H1 (cell line): Measurements from ENCODE around the gene TEX2. TPM values are rescaled to one million over a fixed set of nuclear protein-coding genes. Genes with fewer than 3 reads are reported as not detected.

ENCODE experiments used
- CTCF ChIA-PET: fragments of 300-600 bp; sonication (Branson Sonifier 250); formaldehyde crosslinking; loops from one replicate; lab custom pipeline; 2021; ENCODE audit not compliant: partially characterized antibody; lab: Charles Lee
- POLR2A ChIA-PET: fragments of 300-600 bp; sonication (Branson Sonifier 250); formaldehyde crosslinking; loops from one replicate; lab custom pipeline; 2021; ENCODE audit warnings: inconsistent platforms; ENCODE audit not compliant: partially characterized antibody; lab: Charles Lee
- DNase-seq, 2 experiments: peaks; one replicate each; pipeline versions ENCODE4 v3.0.0 to v3.0.0-alpha.2; 2010 to 2022; ENCODE audit warnings: low spot score in 2 of 2, low read depth in 1 of 2, mixed read lengths in 1 of 2
- FAIRE-seq: peaks from 2 replicates; lab custom pipeline; 2011; peaks lifted over from hg19 to GRCh38; lab: Jason Lieb, UNC
- H2AFZ ChIP-seq: 2 replicates; pipeline ENCODE4 v1.8.1; 2012; ENCODE audit warnings: low read length, inconsistent platforms
- H2AK5ac ChIP-seq: 2 replicates; pipeline ENCODE4 v1.6.1; 2013; ENCODE audit warnings: low read depth, low read length
- H2BK120ac ChIP-seq: replicated peaks from 2 replicates; pipeline ENCODE3; 2013; ENCODE audit warnings: low read depth, low read length, inconsistent platforms
- H2BK12ac ChIP-seq: 2 replicates; pipeline ENCODE4 v1.6.1; 2013; ENCODE audit warnings: low read depth, low read length
- H2BK15ac ChIP-seq: 2 replicates; pipeline ENCODE4 v1.6.1; 2013; ENCODE audit warnings: low read length
- H2BK20ac ChIP-seq: 2 replicates; pipeline ENCODE4 v1.6.1; 2013; ENCODE audit warnings: low read length
- H2BK5ac ChIP-seq: 2 replicates; pipeline ENCODE4 v1.6.1; 2013; ENCODE audit warnings: low read depth, low read length
- H3K14ac ChIP-seq: 2 replicates; pipeline ENCODE4 v1.6.1; 2013; ENCODE audit warnings: inconsistent platforms; ENCODE audit not compliant: insufficient read length
- H3K18ac ChIP-seq: 2 replicates; pipeline ENCODE4 v1.6.1; 2013; ENCODE audit warnings: low read length; ENCODE audit errors: extremely low read depth
- H3K23ac ChIP-seq: 2 replicates; pipeline ENCODE4 v1.6.1; 2013; ENCODE audit warnings: inconsistent platforms; ENCODE audit not compliant: insufficient read length
- H3K23me2 ChIP-seq: 2 replicates; pipeline ENCODE4 v1.6.1; 2013; ENCODE audit warnings: low read depth, low read length
- H3K27ac ChIP-seq: 2 replicates; pipeline ENCODE4 v1.6.1; 2011; ENCODE audit warnings: low read depth, low read length, inconsistent platforms
- H3K27me3 ChIP-seq, 4 experiments: replicated peaks in 1 of 4; 1 replicate in 1 of 4; 2 replicates in 3 of 4; pipeline versions ENCODE4 v1.6.1 to v1.8.1; 2011 to 2013; ENCODE audit warnings: low read length in 3 of 4, mild to moderate bottlenecking in 3 of 4, inconsistent platforms in 2 of 4, mixed read lengths in 2 of 4, moderate library complexity in 1 of 4; ENCODE audit not compliant: control insufficient read depth in 3 of 4, insufficient read depth in 3 of 4; ENCODE audit errors: extremely low read depth in 1 of 4
- H3K36me3 ChIP-seq, 4 experiments: 2 replicates each; pipeline versions ENCODE4 v1.6.1 to v1.8.1; 2011 to 2013; ENCODE audit warnings: mild to moderate bottlenecking in 4 of 4, low read length in 3 of 4, moderate library complexity in 2 of 4, control low read depth in 1 of 4, inconsistent platforms in 1 of 4; ENCODE audit not compliant: insufficient read depth in 4 of 4, control insufficient read depth in 2 of 4
- H3K4ac ChIP-seq: replicated peaks from 2 replicates; pipeline ENCODE3; 2013; ENCODE audit warnings: low read length, low read depth, mixed read lengths, inconsistent platforms; ENCODE audit not compliant: insufficient read length
- H3K4me1 ChIP-seq, 4 experiments: replicated peaks in 1 of 4; 1 replicate in 1 of 4; 2 replicates in 3 of 4; pipeline versions ENCODE4 v1.6.1 to v1.8.1; 2011 to 2013; ENCODE audit warnings: low read length in 3 of 4, inconsistent platforms in 2 of 4, mixed read lengths in 1 of 4; ENCODE audit not compliant: insufficient read depth in 4 of 4, control insufficient read depth in 3 of 4
- H3K4me2 ChIP-seq, 2 experiments: 2 replicates each; pipeline versions ENCODE4 v1.6.1 to v1.8.1; 2011 to 2013; ENCODE audit warnings: low read depth in 2 of 2, low read length in 2 of 2, control low read depth in 1 of 2, inconsistent platforms in 1 of 2, mild to moderate bottlenecking in 1 of 2; ENCODE audit not compliant: insufficient read depth in 1 of 2
- H3K4me3 ChIP-seq, 4 experiments: fragments of 200-600, 300-600 bp in 1 of 4; sonication (generic), shearing (Covaris generic), sonication (Bioruptor Twin) in 1 of 4; 2 replicates each; pipeline versions ENCODE4 v1.5.1 to v1.8.1; 2011 to 2016; ENCODE audit warnings: low read length in 4 of 4, low read depth in 3 of 4, control low read depth in 2 of 4, inconsistent platforms in 2 of 4, mild to moderate bottlenecking in 2 of 4, mixed read lengths in 1 of 4, moderate library complexity in 1 of 4; ENCODE audit not compliant: insufficient read depth in 2 of 4; ENCODE audit errors: extremely low read depth in 1 of 4
- H3K56ac ChIP-seq: replicated peaks from 2 replicates; pipeline ENCODE3; 2013; ENCODE audit warnings: low read depth, mild to moderate bottlenecking, mixed read lengths, low read length, inconsistent platforms; ENCODE audit not compliant: insufficient read length
- H3K79me1 ChIP-seq: 2 replicates; pipeline ENCODE4 v1.6.1; 2013; ENCODE audit warnings: low read depth, low read length, control low read depth
- H3K79me2 ChIP-seq, 2 experiments: 2 replicates each; pipeline versions ENCODE4 v1.6.1 to v1.8.1; 2012 to 2013; ENCODE audit warnings: low read length in 2 of 2, mild to moderate bottlenecking in 2 of 2, inconsistent platforms in 1 of 2; ENCODE audit not compliant: insufficient read depth in 2 of 2, control insufficient read depth in 1 of 2
- H3K9ac ChIP-seq, 4 experiments: replicated peaks in 1 of 4; 1 replicate in 1 of 4; 2 replicates in 3 of 4; pipeline versions ENCODE4 v1.6.1 to v1.8.1; 2011 to 2013; ENCODE audit warnings: low read depth in 3 of 4, low read length in 3 of 4, control low read depth in 2 of 4, mild to moderate bottlenecking in 2 of 4, moderate library complexity in 2 of 4, inconsistent platforms in 1 of 4; ENCODE audit errors: extremely low read depth in 1 of 4
- H3K9me3 ChIP-seq, 2 experiments: 2 replicates each; pipeline versions ENCODE4 v1.6.1 to v1.8.1; 2012 to 2013; ENCODE audit warnings: mild to moderate bottlenecking in 2 of 2, moderate library complexity in 2 of 2, control low read depth in 1 of 2, inconsistent platforms in 1 of 2, low read depth in 1 of 2, low read length in 1 of 2, mixed read lengths in 1 of 2; ENCODE audit not compliant: insufficient read depth in 2 of 2
- H4K20me1 ChIP-seq, 2 experiments: replicated peaks in 1 of 2; 2 replicates each; pipeline versions ENCODE3 to v1.8.1; 2011 to 2013; ENCODE audit warnings: inconsistent platforms in 2 of 2, low read length in 2 of 2, mild to moderate bottlenecking in 1 of 2; ENCODE audit not compliant: insufficient read depth in 2 of 2, control insufficient read depth in 1 of 2
- H4K5ac ChIP-seq: 2 replicates; pipeline ENCODE4 v1.6.1; 2013; ENCODE audit warnings: low read length, low read depth, mixed read lengths, inconsistent platforms; ENCODE audit not compliant: insufficient read length
- H4K8ac ChIP-seq: 2 replicates; pipeline ENCODE4 v1.8.0; 2013; ENCODE audit warnings: mild to moderate bottlenecking, moderate library complexity, low read length, inconsistent platforms; ENCODE audit not compliant: insufficient read depth; ENCODE audit errors: extremely low read depth
- H4K91ac ChIP-seq: replicated peaks from 2 replicates; pipeline ENCODE3; 2013; ENCODE audit warnings: low read length, mixed read lengths, inconsistent platforms; ENCODE audit not compliant: insufficient read length
- CBX5 ChIP-seq: fragments of 300-800, 300-1000 bp; sonication (generic); IDR thresholded peaks from 2 replicates; pipeline ENCODE4 v1.7.1; 2016; ENCODE audit warnings: antibody characterized with exemption, low read length, low read depth
- CHD2 ChIP-seq: IDR thresholded peaks from 2 replicates; pipeline ENCODE4 v1.6.1; 2012; ENCODE audit warnings: low read length, improper control_type of control experiment
- CREB1 ChIP-seq: IDR thresholded peaks from 2 replicates; pipeline ENCODE4 v1.6.1; 2012; ENCODE audit warnings: inconsistent platforms
- MAFK ChIP-seq: IDR thresholded peaks from 2 replicates; pipeline ENCODE4 v1.6.1; 2012; ENCODE audit warnings: low read depth, mild to moderate bottlenecking, improper control_type of control experiment, low read length
- POLR2A ChIP-seq, 2 experiments: IDR thresholded peaks; 1 replicate in 1 of 2; 2 replicates in 1 of 2; pipeline ENCODE4 v1.6.1; 2011; ENCODE audit warnings: low read depth in 2 of 2, low read length in 2 of 2, mild to moderate bottlenecking in 2 of 2; ENCODE audit errors: control extremely low read depth in 1 of 2
- POU5F1 ChIP-seq: IDR thresholded peaks from 2 replicates; pipeline ENCODE4 v1.6.1; 2011; ENCODE audit warnings: low read depth, mild to moderate bottlenecking, low read length, moderate library complexity
- RAD21 ChIP-seq, 2 experiments: IDR thresholded peaks in 1 of 2; conservative IDR thresholded peaks in 1 of 2; 2 replicates each; pipeline ENCODE4 v1.6.1; 2011; ENCODE audit warnings: low read depth in 2 of 2, low read length in 2 of 2, improper control_type of control experiment in 1 of 2, inconsistent platforms in 1 of 2, mild to moderate bottlenecking in 1 of 2, moderate library complexity in 1 of 2
- RXRA ChIP-seq: IDR thresholded peaks from 2 replicates; pipeline ENCODE4 v1.6.1; 2011; ENCODE audit warnings: low read depth, mild to moderate bottlenecking, low read length, moderate library complexity; ENCODE audit not compliant: insufficient read depth
- SIRT6 ChIP-seq: IDR thresholded peaks from one replicate; pipeline ENCODE4 v1.7.1; 2012; ENCODE audit warnings: low read length, inconsistent platforms
- SIX5 ChIP-seq: IDR thresholded peaks from 2 replicates; pipeline ENCODE4 v1.6.1; 2011; ENCODE audit warnings: mild to moderate bottlenecking, low read depth, low read length
- SP1 ChIP-seq: IDR thresholded peaks from 2 replicates; pipeline ENCODE4 v1.6.1; 2011; ENCODE audit warnings: low read depth, low read length
- SP4 ChIP-seq: IDR thresholded peaks from 2 replicates; pipeline ENCODE4 v1.6.1; 2012; ENCODE audit warnings: low read length, inconsistent platforms
- WGBS, 2 experiments: shearing (Covaris generic) in 1 of 2; methylation state at CpG; one replicate each; pipeline versions ENCODE4 v1.1.6 to v1.1.7; 2013 to 2015; ENCODE audit warnings: low lambda C conversion rate in 2 of 2, mixed read lengths in 2 of 2, inconsistent platforms in 1 of 2, low coverage in 1 of 2, missing lambda C conversion rate in 1 of 2; ENCODE audit not compliant: insufficient replicate concordance in 2 of 2, insufficient coverage in 1 of 2, insufficient read length in 1 of 2; ENCODE audit errors: extremely low coverage in 1 of 2, missing lambda C conversion rate in 1 of 2; 5-methylcytosine and 5-hydroxymethylcytosine counted together
- polyA plus RNA-seq, 7 experiments: library from polyadenylated mRNA; depleted of rRNA in 3 of 7; stranded (reverse) in 5 of 7; unstranded in 2 of 7; fragments of >200 nt in 5 of 7; fragments of 200-250 nt in 2 of 7; gene quantifications; 1 replicate in 5 of 7; 2 replicates in 1 of 7; 4 replicates in 1 of 7; pipeline versions ENCODE4 v1.2.1 to v1.2.3, GENCODE V29; 2011 to 2013; ENCODE audit warnings: missing spikeins in 2 of 7, mixed read lengths in 2 of 7
- total RNA-seq: library from RNA; stranded (reverse); fragmentation: NEBNext Ultra II Directional; extraction: Animal tissue kit (Norgen Biotek cat#: 25700); gene quantifications from 2 replicates; pipeline ENCODE4 v1.2.1, GENCODE V29; 2021
- TF ChIP-seq, protein P1 (sequence below): IDR thresholded peaks from 2 replicates; pipeline ENCODE4 v1.6.1; 2012; ENCODE audit warnings: inconsistent platforms

TEX2 gene
- total and polyA plus RNA-seq, 2 of the 8 experiments (the other 6 are each of a cell fraction or from before 2014, with no cell fraction given): 6.1 to 15.6 TPM

GRCh38 chr17:64296246-64296645, 33.2 kb upstream of the TEX2 start:
- 95% methylated on average over 4 of the region's 5 CpGs; no CpG with 5 or more reads in 1 of the 2 experiments for WGBS, 2 experiments
- H3K23me2 ChIP-seq: no peaks in the 10 kb centered on the region
- POLR2A ChIA-PET: no interaction called here
- no peak overlapping the region for H2BK15ac ChIP-seq
- no peak overlapping the region for H2AK5ac ChIP-seq
- no peaks in the 10 kb centered on the region for H3K79me1 ChIP-seq
- H4K91ac ChIP-seq: no peak overlapping the region
- CTCF ChIA-PET: interaction anchor here (1.0 to 2.5 kb wide), 4 partner anchors 10 to 124 kb away, joined by 3 to 11 read pairs (median 6); no protein-coding TSS in a partner anchor
- no peak overlapping the region for H2BK12ac ChIP-seq
- H3K9ac ChIP-seq: no peak overlapping the region
- no peaks in the 10 kb centered on the region for H3K4me1 ChIP-seq
- no peak overlapping the region for H3K4me3 ChIP-seq
- H3K56ac ChIP-seq: no peak overlapping the region
- H2BK20ac ChIP-seq: no peak overlapping the region
- FAIRE-seq (no peak), DNase-seq (no peak)
- H3K79me2 ChIP-seq: no peaks in the 10 kb centered on the region
- H3K23ac ChIP-seq: no peak overlapping the region
- H4K20me1 ChIP-seq: no peaks in the 10 kb centered on the region
- H3K18ac ChIP-seq: no peak overlapping the region
- H3K4ac ChIP-seq: no peak overlapping the region
- H3K27ac ChIP-seq: no peak overlapping the region
- no peak overlapping the region for H3K4me2 ChIP-seq
- no peak overlapping the region for H4K8ac ChIP-seq
- H3K14ac ChIP-seq: no peak overlapping the region
- H2BK5ac ChIP-seq: no peak overlapping the region
- TF ChIP-seq CREB1 (no peak), POU5F1 (no peak), RAD21 (IDR thresholded peaks at IDR 0.05 in 1 of 2, conservative IDR thresholded peaks at IDR 0.05 in 1 of 2; ENCODE audit: low read depth in 2 of 2, low read length in 2 of 2) (no peak), CHD2 (no peak), POLR2A (IDR thresholded peaks at IDR 0.05; ENCODE audit: control extremely low read depth in 1 of 2, low read depth in 2 of 2, low read length in 2 of 2) (no peak), SP4 (no peak), SP1 (no peak), MAFK (no peak), SIX5 (no peak), RXRA (no peak), SIRT6 (no peak), CBX5 (no peak)
- TF ChIP-seq, protein P1, sequence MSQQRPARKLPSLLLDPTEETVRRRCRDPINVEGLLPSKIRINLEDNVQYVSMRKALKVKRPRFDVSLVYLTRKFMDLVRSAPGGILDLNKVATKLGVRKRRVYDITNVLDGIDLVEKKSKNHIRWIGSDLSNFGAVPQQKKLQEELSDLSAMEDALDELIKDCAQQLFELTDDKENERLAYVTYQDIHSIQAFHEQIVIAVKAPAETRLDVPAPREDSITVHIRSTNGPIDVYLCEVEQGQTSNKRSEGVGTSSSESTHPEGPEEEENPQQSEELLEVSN: no peak
- TF ChIP-seq, all 59 proteins: peak for 0
- no peak overlapping the region for H2AFZ ChIP-seq
- no peaks in the 10 kb centered on the region for H3K36me3 ChIP-seq
- no peak overlapping the region for H4K5ac ChIP-seq
- H2BK120ac ChIP-seq: no peak overlapping the region
- no peaks in the 10 kb centered on the region for H3K27me3 ChIP-seq
- peaks cover 4 to 6% of the 10 kb centered on the region in 2 experiments; a peak in 3 of 4 replicates for H3K9me3 ChIP-seq
